Vagina (tissue), 2 donors: ENCODE results near the gene NEU2.

Source experiments
- POLR2AphosphoS5 ChIP-seq, 2 donors: sonication (generic); formaldehyde crosslinking; IDR thresholded peaks; one replicate each; pipeline ENCODE4 v1.9.0; 2017; ENCODE audit warnings: antibody characterized with exemption in 2 of 2, mild to moderate bottlenecking in 2 of 2, low read depth in 1 of 2; ENCODE audit not compliant: insufficient read depth in 1 of 2
- TF ChIP-seq, protein P1 (sequence below), 3 experiments: fragments of 450-650 bp in 2 of 3; fragments of 200-600 bp in 1 of 3; sonication (generic) in 1 of 3; IDR thresholded peaks; one replicate each; pipeline ENCODE4 v1.5.1; 2017 to 2019; ENCODE audit warnings: antibody characterized with exemption in 3 of 3, mild to moderate bottlenecking in 2 of 3, moderate library complexity in 2 of 3

DNA sequence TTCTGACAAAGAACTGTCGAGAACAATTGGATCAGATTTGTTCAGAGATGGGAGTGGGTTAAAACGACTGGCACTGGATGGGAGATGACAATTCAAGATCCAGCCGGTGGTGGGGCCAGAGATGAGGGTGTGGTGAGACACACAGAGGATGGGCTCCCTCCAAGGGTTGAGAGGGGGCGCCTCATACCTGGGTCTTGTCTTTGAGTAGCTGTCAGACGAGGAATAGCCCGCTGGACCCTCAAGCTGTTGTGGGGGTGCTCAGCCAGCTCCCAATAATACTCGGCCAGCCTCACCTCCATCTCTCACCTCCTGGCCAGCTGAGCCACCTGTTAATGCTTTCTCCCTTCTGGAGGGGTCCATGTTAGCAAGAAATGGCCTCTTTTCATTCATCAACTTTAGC is 41.6 kb downstream of the NEU2 start:
- TF ChIP-seq, protein P1, sequence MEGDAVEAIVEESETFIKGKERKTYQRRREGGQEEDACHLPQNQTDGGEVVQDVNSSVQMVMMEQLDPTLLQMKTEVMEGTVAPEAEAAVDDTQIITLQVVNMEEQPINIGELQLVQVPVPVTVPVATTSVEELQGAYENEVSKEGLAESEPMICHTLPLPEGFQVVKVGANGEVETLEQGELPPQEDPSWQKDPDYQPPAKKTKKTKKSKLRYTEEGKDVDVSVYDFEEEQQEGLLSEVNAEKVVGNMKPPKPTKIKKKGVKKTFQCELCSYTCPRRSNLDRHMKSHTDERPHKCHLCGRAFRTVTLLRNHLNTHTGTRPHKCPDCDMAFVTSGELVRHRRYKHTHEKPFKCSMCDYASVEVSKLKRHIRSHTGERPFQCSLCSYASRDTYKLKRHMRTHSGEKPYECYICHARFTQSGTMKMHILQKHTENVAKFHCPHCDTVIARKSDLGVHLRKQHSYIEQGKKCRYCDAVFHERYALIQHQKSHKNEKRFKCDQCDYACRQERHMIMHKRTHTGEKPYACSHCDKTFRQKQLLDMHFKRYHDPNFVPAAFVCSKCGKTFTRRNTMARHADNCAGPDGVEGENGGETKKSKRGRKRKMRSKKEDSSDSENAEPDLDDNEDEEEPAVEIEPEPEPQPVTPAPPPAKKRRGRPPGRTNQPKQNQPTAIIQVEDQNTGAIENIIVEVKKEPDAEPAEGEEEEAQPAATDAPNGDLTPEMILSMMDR (IDR thresholded peaks at IDR 0.05), result no peak
- TF ChIP-seq POLR2AphosphoS5 (IDR thresholded peaks at IDR 0.05; ENCODE audit: insufficient read depth in 1 of 2, low read depth in 1 of 2), result no peak
